HG03521 (cell line): ENCODE measurements around the gene N4BP3.
"Not testable (repeated sequence)": the region's sequence is repeated elsewhere in the genome, so short reads cannot be mapped to it uniquely, and the experiment has no call there.

Experiments used
- ATAC-seq: cut with Tn5 transposase; IDR thresholded peaks from one replicate; pipeline ENCODE4 v1.9.1; 2021; ENCODE audit warnings: mild to moderate bottlenecking, moderate library complexity; ENCODE audit not compliant: unreplicated experiment

The N4BP3 gene

DNA sequence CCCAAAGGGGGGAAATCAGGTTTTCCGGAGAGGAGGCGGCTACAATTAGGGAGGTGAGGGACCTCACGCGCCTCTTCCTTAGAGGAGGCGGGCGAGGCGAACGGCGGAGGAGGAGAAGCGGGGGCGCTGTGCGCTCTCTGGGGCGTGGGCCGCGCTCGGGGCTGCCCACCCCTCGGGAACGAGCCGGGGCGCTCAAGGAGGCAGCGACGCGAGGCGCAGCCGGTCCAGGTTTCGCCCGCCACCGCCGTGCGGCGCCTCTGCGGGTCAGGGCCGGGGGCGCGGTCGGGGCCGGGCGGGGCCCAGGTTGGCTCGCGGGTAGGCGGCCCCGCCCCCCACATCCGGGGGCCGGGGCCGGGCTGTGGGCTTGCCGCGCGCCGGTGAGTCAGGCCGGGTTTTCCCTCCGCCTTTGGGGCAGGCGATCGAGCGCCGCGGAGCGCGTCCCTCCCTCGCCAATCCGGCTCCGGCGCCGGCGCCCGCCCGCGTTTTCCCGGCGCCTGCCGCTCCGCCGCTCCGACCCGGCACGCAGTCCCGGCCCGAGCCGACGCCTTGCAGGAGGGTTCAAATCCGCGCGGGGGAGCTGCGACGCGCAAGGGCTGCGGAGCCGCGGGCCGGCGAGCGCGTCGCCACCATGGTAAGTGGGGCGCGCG is at the start of gene N4BP3:
Gene N4BP3, plus strand, starts transcription at position 392 of the 647 bp plus-strand sequence. CDS start 6,052 bp downstream, outside the sequence.
- peak; percentile 49 for ATAC-seq

DNA sequence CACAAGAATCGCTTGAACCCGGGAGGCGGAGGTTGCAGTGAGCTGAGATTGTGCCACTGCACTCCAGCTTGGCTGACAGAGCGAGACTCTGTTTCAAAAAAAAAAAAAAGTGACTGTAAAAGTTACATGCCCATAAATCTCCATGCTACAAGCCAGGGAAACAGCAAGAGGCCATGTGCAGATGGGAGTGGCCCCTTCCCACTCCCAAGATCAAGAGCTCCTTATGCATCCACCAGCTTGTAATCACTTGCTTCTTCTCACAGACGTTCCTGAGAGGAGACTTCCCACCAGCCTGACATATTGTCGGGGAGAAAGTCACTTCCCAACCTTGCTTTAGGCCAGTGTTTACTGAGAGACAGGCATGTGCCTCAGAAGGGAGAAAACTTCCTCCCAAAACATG is 45.6 kb upstream of the N4BP3 start:
- ATAC-seq, result no peak

GRCh38 chr5:178068293-178068692 is 45.0 kb upstream of the N4BP3 start:
- no peak for ATAC-seq

DNA sequence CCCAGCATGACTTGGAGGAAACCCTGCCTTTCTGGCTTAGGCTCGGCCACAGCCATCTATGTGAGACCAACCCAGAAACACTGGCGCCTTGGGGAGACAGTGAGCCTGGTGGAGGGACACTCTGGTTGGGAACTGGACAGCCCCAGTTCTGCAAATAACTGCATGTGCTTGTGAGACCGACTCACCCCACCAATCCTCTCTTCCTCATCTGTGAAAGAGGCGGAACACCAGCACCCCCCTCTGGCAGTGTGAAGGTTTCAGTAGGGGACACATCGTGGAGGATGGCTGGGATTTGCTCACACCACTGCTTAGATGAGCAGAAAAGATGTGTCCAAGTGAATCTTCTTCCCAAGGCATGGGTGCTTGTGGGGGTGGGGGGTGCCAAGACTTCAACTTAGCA is 43.4 kb upstream of the N4BP3 start:
- no peak for ATAC-seq

DNA sequence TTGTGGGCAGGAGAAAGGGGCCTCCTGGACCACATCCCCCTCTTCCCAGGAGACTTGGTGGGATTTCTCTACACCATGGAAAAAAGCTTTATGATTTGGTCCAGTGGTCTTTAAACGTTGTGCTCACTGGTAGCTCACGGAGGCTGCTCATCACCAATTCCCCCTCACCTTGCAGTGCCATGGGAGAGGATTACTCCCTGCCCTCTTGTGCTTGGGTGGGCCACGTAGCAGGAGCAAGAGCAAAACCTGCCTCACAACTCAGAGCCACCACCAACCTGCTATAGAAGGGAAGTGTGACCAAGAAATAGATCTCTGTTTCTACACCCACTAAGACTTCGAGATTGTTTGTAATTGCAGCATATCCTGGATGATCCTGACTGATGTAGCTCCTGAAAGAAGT is 42.2 kb upstream of the N4BP3 start:
- ATAC-seq, result no peak

DNA sequence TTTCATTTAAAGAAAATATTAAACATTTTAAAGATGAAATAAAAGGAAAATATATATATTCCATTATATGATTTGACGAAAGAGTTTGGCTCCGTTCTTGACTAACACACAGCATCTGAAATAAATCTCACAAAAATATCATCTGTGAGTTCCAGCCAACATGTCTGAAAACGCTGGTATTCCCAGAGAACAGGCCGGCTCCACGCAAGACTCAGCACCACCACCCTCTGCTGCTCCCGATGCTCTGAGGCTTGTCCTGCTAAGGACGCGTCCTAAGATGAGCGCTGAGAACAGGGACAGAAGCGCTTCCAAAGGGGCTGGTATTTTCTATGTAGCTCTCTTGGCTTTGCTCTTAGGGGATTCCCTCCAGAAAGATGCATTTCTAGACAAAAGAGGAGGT is 40.6 kb upstream of the N4BP3 start:
- ATAC-seq, result no peak

- ATAC-seq, result no peak
Observed at GRCh38 chr5:178074266-178074952, 38.9 kb upstream of the N4BP3 start.

GRCh38 chr5:178076965-178077364 is 36.4 kb upstream of the N4BP3 start:
- ATAC-seq, result not testable (repeated sequence)

DNA sequence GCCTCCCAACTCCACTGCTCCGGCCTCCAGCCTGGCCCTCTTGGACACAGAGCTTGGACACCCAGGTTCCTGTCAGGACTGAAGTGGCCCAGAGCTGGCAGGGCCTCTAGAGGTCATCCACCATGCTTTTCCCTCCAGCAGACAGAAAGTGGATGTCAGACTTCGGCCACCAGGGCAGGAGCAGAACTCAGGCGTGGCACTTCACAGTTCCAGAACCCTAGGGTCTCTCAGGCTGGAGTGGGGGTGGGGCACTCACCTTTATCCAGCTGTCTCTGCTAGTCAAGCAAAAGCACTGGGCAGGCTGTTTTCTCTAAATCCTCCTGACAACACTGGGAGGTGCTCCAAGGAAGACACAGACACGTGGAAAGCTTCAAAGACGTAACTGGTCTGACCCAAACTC is 35.6 kb upstream of the N4BP3 start:
- no peak for ATAC-seq

GRCh38 chr5:178078197-178079010 is 34.9 kb upstream of the N4BP3 start:
- no peak for ATAC-seq

GRCh38 chr5:178080056-178080455 is 33.3 kb upstream of the N4BP3 start:
- no peak for ATAC-seq

GRCh38 chr5:178080618-178081410 is 32.5 kb upstream of the N4BP3 start:
- no peak for ATAC-seq

DNA sequence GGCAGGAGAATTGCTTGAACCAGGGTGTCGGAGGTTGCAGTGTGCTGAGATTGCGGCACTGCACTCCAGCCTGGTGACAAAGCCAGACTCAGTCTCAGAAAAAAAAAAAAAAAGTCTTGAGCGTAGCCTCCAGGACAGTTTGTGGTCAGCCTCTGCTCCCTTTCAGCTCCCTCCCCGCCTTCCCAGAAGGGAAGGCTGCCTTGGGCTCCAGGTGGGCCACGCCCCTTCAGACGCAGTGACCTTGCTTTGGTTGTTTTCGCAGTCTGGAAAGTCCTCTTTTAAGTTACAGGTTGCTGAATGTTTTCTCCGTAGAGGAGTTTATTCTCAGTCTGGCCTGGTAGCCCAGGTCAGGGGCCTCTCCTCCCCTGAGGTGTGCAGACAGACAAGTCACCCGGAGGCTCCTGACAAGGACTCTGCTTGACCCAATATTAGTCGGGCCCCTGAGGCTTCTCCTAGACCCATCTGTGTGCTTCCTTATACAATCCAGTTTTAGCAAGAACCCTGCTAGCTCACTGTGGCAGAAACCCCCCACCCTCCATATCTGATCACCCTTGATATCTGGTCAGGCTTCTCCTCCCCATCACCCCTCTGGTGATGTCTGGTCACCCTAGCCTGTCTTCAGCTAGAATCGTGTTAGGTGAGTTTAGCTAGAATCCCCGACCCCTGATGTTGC is 31.6 kb upstream of the N4BP3 start:
- ATAC-seq, result no peak

DNA sequence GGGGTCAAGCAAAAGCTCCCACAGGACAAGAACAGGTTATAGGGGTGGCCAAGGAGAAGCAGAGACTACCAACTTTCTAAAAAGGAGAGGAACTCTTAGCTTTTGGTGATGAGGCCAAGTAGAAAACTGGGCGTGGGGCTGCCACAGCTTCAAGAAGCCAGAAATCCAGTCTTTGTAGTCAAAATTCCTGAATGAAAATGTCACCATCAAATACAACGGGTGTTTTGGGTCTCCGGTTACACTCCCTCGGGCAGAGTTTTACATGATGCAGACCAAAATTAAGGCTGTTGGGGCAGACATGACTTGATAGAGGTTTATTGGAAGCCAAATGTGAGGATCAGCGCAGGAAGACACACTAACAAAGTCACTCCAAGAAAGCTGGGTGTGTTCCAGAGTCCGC is 29.4 kb upstream of the N4BP3 start:
- ATAC-seq, result no peak

DNA sequence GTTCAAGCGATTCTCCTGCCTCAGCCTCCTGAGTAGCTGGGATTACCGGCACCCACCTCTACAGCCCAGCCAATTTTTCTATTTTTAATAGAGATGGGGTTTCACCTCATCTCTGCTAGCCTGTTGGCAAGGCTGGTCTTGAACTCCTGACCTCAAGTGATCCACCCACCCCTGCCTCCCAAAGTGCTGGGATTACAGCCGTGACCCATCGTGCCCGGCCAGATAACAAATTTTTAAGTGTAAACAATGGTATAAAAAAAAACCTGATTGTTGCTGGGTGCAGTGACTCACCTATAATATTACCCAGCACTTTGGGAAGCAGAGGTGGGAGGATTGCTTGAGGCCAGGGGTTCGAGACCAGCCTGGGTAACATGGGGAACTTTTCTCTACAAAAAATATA is 28.0 kb upstream of the N4BP3 start:
- ATAC-seq, result no peak

DNA sequence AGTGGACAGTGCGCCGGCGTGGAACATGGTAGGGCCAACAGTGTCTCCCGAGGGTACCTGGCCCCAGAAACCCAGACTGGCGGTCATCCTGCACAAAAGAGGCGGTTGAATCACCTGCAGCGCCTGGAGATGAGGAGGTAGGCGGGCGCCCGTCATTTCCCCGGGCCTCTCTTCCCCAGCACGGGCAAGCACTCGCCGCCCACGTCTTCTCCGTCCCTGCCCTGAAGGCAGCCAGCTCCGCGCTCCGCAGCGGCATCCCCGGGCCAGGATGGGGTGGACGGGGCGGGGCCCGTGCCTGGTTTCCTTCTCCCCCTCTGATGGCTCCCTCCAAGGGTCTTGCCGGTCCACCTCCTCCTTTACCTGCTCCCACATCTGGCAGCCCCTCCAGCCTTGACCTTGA is 27.1 kb upstream of the N4BP3 start:
- no peak for ATAC-seq

DNA sequence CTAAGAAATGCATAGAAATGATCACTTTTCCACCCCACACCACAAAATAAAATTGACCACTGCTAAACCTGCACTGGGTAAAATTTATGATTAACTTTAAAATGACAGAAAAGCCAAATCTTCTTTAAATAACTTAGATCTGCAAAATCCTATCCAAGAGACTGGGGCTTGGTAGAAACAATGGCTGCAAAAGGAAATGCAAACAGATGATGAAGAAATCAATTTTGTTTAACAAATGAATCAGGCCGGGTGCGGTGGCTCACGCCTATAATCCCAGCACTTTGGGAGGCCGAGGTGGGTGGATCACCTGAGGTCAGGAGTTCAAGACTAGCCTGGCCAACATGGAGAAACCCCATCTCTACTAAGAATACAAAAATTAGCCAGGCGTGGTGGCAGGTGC is 26.1 kb upstream of the N4BP3 start:
- not testable (repeated sequence) for ATAC-seq

GRCh38 chr5:178090856-178091255 is 22.5 kb upstream of the N4BP3 start:
- no peak for ATAC-seq

DNA sequence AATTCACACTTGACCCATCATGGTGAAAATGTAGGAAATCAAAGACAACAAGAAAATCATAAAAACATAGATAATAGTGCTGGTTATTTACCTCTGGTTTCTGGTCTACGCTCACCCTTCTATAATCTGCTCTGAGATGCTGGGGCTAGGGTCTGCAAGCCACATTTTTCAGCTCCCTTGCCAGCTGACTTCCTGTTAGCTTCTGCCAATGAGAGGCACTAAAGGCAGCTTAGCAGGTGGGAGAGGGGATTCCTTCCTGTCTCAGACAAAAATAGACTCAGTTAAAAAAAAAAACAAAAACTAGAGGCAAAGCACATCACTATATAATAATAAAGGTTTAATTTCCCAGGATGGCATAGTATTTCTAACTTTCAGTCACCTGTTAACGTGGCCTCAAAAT is 20.2 kb upstream of the N4BP3 start:
- ATAC-seq, result no peak

DNA sequence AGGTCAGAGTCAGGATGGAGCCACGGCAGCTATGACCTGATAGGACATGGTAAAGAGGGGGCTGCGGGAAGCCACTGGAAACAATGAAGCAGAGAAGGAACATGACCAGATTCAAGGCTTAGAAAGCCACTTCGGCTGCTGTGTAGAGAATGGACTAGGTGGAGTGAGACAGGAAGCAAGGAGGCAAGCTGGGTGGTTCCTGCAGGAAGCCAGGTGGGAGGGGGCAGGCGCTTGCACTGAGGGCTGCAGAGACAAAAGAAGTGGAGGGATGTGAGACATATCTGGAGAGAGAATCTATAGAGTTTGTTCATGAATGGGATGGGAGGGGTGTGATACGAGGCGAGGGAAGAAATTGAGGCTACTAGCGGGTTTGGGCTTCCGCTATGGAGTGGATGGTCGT is 19.0 kb upstream of the N4BP3 start:
- ATAC-seq, result no peak

GRCh38 chr5:178098685-178099084 is 14.6 kb upstream of the N4BP3 start:
- ATAC-seq, result no peak
